HG02678 (cell line): ENCODE data around the gene CDK6.

ENCODE experiments used
- ATAC-seq: cut with Tn5 transposase; IDR thresholded peaks from one replicate; pipeline ENCODE4 v1.9.1; 2021; ENCODE audit warnings: mild to moderate bottlenecking, moderate library complexity; ENCODE audit not compliant: unreplicated experiment

The CDK6 gene

DNA sequence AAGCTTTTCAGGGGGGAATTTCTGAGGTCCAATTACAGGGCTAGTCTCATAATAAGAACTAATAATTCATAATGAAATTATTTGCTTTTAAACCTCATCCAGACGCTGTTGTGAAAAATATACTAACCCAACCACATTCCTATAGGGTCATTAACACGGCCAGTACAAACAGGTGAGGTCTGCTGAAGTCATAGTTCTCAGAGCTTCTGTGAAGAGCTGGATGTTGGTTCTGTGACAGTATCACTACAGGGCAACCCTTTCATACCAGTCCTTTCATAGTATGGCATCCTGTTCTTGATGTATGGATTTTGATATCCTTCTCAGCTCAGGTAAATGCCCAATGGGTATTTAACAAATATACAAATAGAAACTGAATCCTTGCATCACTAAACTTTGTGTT, 183.8 kb downstream of the CDK6 start:
- ATAC-seq: no peak

DNA sequence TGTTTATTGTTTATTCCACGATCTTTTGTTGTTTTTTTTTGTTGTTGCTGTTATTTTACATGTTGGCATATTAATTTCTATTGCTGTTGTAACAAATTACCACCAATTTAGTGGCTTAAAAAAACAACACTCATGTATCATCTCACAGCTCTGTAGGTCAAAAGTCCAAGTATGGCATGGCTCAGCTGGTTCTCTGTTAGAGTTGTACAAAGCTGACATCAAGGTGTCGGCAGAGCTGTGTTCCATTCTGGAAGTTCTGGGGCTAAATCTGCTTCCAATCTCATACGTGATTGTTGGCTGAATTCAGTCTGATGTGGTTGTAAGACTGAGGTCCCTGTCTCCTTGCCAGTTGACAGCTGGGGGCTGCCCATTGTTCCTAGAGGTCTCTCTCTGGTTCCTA, 186.0 kb downstream of the CDK6 start:
- ATAC-seq: no peak

DNA sequence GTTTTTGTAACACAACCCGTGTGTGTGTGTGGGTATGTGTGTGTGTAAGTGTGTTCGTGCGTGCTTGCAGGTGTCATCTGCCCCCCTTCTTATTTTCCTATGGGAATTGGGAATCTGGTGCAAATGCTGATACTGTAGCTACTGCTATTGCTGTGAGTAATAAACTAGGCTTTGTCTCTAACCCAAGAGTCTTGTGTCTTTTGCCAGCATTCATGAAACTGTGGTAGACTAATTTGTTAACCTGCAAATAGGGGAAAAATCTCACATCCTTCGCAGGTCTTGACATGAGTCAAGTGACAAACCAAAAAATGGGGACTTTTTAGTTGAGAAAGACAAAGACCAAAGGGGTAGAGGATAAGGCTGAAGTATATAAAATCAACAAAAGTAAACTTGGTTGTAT, 188.3 kb downstream of the CDK6 start:
- ATAC-seq: peak; percentile 57

DNA sequence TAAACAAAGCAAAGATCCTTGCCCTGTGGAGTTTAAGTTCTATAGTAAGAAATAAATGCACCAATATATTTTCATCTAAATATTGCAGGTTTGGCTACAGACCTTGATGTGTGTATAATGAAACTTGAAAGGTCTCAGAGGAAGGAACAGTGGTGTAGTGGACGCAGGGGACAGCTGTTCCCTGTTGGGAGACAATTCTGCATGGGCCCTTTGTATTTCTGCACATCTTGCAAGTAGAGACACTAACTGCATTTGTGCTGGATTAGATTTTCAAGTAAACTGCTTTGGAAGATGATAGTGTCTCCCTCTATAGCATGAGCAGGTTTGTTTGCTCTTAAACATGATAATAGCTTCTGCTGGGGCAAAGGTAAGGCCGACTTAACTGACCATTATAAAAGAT, 188.7 kb downstream of the CDK6 start:
- ATAC-seq: no peak

DNA sequence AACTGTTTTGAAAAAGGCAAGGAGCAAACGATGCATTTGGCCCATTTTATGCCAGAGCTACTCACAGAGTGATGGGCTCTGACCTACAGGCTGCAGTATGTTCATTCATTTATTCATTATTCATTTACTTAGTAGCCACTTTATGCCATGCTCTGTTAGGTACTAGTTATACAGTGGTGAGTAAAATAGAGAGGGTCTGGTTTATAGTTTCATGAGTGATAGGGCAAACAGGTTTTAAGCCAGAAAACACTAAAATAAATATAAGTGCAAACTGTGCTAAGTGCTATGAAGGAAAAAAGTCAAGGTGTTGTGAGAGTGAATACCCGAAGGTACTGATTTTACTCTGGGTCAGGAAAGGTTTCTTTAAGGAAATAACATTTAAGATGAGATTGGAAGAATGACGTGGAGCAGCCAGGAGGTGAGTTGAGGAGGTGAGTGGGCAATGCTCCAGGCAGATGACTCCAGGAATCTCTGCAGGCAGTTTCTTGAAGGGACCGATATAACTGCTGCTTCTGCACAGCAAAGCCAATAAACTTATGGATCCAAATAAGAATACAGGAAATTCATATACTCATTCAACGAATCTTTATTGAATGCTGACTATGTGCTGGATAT, 189.3 kb downstream of the CDK6 start:
- peak; percentile 42 for ATAC-seq

DNA sequence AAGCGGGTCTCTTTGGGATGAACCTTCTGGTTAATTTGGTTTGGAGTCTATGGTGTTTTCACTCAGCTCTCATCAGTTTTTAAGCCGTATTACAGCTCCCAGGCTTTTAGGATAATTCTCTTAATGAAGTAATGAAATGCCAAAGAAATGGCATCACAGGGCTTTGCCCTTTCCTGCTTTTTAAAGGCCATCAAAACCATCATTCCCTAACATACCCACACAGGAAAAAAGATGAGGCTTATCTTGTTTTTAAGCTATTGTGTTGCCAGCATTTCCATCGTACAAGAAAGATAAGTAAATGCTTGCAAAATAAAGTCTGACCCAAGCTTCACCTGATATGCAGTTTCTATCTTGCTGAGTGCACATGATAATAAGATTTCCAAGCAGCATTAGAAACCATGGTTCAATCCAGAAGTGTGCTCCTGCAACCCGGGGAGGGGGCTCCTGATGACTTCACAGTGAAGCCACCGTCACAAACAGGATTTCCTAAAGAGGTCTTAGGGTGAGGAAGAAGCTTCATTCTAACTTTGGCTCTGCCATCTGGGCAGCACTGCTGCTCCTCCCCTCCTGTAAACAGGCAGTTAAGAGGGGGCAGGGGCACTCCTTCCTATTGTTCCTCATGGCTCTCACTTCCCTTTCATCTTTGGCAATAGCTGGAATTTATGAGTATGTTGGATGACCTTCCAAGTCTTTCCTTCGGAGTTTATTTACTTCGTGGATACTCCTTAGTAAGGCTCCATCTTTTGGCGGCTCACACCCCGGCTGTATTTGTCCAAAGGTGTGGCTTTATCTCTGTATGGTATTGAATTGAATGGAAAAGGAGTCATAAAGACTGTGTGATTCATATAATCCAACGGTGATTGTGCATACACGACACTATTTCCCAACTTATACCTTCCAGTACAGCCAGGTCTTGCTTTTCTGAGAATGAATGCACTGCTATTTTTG, 191.0 kb downstream of the CDK6 start:
- no peak for ATAC-seq

DNA sequence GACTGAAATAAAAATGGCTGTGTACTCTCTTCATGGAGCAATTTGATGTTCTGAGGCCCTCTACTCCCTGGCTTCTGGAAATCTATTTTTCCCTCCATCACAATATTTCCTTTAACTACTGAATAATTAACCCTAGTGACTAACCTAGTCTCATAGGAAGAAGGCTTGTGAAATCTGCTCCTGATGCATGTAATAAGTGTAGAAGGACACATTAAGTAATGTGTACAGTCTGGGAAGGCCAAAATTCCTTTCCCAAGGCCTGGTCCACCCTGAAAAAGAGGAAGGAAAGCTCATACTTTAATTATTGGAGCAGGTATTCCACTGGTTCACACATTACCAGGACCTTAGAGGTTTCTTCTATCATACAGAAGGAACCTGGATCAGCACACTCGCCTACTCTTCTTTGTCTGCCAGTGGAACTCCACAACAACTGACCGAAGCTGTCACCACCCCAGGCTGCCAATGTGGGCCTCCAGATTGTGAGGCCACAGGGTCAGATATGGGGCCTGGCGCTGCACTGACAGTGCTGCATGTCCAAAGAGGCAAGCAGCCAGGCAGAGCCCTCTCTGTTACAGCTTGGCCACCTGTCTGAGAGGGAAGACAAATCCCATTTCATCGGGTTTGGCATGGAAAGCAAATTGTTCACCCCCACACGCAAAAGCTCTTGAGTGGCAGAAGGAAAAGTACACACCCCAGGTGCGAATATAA, 191.8 kb downstream of the CDK6 start:
- ATAC-seq: no peak

DNA sequence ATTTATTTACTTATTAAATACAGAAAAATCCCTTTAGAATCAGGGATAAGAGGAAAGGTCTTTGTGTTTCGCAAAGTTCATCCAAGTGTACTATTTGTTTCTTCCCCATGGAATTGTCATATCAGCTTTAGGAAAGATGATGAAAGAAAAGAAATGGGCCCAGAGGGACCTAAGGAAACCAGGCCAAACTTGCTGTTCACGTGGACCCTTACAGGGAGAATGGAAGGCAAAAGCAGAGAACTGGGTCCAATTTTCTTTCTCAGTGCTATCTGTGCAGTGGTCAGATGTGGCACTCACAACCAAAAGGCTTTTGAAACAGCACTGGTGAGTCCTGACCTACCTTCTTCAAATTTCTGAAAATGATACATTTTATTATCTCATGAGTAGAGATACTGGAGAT, 192.6 kb downstream of the CDK6 start:
- no peak for ATAC-seq

DNA sequence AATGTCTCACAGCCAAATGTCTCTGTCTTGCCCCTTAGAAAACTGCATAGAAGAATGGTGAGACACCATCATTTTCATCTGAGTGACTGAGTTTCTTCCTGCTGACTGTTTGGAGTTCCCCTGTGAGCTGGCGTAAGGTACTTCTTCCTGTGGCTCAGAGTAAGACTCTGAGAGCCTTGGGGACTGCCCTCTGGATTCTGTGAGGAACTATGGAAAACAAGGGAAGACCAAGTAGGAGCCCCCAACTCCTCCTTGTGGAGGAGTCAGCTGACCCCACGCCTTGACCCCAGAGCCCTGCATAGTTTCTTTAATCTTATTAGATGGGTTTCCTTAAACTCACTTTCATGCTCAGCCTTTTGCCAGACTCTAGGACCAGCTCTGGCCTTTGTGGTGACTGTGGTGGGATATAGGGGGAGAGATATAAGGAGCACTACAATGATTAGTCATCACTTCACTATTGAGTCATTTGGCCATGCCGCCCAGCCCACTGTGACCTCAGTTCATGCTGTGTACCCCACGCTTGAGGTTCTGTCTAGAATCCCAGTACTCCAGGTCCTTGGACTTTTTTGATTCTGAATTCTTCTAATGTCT, 194.4 kb downstream of the CDK6 start:
- peak; percentile 71 for ATAC-seq

DNA sequence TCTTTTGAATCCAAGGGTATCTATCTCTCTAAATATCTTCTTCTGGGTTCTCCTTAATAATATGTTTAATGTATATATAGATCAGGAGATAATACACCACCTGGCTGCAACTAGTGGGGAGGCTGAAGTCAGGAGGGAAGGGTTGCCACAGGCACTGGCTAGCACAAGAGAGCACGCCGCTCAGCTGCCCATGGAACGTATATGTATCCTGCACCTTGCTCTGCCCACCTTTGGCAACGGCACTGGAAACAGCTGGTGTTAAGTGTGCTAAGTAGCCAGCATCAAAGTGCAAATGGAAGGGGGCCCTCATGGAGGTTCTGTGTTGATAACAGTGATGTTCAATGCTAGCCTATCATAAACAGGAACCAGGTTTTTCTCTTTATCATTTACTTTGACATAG, 196.4 kb downstream of the CDK6 start:
- ATAC-seq: no peak

DNA sequence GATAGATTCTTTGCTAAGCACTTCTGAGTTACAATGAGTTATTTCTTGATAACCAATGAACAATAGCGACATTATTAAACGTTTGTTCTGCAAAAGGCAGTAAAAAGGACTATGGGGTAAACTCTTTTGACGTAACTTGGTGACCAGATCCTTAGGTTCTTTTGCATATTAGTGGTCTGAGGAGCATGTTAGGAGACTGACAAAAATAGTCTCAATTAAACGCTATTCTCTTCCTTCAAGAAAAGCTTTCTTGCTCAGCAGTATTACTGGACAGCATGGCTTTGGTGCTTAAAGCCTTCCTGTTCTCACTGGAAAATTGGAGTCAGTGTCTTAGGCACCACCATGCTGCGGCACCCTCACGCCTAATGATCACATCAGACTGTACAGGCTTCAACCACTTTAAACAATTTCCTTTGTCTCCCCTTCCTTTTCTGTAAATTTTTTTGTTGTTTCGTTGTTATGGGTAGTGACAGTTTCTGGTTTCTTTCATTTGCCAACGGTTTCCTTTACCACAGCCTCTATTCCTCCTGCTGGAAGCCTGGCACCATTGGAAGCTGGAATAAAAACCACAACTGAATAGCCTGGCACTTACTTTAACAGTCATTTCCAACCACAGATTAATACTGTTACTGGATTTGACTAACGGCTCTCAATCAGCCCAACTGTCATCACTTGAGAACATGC, 197.0 kb downstream of the CDK6 start:
- ATAC-seq: no peak

DNA sequence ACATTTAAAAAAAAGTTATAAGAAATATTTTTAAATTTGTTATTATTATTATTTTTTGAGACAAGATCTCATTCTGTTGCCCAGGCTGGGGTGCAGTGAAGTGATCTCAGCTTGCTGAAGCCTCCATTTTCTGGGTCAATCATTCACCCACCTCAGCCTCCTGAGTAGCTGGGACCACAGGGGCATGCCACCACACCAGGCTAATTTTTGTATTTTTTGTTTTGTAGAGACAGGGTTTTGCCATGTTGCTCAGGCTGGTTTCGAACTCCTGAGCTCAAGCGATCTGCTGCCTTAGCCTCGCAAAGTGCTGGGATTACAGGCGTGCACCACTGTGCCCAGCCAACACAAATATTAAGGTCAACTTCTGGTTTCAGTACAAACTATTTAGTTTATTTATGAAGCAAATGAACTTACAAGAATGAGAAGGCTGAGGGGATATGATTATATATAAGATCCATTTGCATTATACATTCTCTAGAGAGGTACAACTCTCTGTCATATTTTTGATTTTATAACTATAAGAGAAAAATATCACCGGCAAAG, 200.3 kb downstream of the CDK6 start:
- ATAC-seq: no peak

DNA sequence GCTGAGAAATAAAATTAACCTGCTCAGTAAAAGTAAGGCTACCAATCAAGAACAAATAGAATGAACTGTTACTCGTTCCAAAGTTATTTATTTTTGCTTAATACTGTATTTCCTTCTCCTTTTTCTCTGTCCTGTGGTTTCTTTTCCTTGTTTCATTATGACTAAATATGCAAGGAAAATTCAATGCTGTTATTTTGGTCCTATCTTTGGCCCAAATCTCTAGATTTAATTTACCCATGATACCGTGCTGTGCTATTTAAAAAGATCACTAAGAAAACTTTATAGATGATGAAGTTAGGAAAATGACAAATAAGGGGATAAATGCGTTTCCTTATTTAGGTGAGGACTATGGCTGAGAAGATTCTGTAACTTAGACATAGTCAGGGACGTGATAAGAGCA, 200.8 kb downstream of the CDK6 start:
- ATAC-seq: no peak

DNA sequence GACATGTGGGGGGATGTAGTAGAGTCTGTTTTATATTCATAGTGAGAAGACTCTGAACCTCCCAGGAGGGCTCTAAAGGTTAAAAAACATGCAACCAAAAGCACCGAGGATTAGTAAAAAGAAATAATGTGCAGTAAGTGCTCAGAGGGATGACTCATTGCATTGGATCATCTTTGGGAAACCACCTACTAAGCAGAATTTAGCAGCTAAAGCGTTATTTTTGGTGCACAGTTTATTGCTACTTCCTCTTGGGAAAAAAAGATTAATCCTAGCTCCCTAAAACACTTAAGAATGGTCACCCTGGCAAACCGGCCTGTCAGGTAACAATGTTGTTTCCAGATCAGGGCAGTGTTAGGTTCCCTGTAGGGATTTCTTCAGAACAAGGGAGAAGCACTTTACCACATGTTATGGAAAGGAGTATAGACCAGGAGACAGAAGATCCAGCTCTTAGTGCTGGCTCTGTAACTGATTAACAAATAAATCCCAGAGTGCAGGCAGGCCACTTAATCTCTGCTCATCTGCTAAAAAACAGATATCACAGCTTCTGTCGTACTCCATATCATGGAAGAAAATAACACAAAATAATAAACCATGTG, 201.4 kb downstream of the CDK6 start:
- ATAC-seq: no peak

DNA sequence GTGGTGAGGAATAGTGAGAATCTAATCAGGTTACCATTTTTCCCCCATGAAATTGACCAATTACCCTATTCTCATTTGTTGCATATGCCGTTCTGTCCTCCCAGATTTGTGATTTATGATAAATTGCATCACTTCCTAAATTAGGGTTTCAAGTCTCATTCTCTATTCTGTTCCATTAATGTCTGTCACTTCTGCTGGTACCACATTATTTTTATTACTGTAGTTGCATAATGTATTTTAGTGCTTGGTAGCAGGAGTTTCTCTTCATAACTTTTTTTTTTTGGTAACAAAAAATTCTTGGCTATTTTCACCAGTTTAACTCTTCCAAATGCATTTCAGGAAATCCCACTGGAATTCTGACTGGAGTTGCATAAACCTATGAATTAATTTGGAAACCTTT, 202.2 kb downstream of the CDK6 start:
- no peak for ATAC-seq

DNA sequence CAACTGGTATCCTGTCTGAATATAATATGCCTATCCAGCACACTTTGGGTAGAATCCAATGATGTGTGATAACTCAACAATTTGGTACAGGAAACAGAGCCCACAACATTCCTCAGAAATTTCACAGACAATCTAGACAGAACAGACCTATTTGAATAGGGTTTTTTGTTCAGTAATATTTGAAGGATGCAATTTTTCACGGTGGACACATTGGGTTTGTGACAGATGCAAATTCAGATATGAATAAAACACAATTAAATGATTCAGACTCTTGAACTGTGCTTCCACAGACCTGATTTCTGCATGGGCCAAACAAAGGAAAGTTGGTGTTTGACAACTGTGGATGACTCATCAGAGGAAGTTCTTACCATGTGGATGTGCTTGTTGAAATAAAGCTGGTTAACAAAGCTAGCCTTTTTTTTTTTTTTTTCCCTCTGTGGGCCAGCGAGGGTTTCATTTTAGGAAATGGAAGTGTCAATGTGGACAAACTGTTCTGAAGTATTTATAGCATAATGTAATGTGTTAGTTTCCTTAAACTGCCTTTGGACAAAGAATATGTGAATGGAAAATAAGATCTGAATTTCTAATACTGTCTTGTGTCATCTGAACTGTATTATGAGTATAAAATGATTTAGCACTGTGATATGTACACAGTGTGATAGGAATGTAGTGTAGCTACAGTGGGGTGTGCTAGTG, 203.0 kb downstream of the CDK6 start:
- ATAC-seq: no peak

DNA sequence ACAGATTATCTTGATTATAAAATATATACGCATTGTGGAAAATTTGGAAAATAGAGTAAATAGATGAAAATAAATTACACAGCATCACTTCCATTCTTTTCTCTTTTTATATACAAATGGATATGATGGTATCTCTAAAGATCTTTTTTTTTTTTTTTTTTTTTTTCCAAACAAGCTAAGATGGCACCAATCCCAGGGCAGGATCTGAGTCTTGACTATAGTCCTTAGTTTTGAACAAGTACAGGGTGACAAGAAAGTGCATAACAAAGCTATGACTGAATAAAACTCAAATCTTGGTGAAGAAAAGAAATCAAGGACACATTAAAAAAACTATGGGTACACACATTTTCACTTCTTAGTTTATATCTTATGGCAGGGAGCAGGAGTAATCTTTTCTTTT, 203.6 kb downstream of the CDK6 start:
- no peak for ATAC-seq

DNA sequence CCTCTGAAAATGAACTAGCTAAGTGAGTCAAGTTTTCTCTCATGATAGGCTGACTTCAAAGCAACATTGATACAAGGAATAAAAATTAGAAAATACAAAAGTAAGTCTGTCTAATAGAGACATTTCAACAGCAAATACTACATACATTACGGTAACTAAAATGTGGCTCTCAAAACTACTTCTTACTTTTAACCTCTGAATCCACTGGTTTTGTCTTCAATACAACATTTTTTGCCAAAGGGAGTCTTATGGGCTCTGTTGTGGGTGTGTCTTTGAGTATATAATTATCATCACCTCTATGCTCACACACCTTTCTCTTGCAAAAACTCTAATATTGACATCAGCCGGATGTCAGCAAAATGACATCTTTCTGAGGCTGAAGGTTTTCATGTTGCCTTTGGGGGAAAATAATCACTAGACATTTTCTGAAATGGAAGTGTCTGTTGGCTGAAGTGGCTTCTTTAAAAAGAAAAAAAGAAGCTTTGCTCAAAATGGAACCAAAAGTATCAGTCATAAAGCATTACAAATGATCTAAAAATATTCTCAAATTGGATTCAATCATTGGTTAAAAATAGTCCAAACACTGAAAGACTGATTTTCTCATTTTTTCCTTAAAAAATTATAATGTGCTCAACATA, 204.4 kb downstream of the CDK6 start:
- ATAC-seq: peak; percentile 17
